ENCODE measurements around the gene SMIM22.

DNA sequence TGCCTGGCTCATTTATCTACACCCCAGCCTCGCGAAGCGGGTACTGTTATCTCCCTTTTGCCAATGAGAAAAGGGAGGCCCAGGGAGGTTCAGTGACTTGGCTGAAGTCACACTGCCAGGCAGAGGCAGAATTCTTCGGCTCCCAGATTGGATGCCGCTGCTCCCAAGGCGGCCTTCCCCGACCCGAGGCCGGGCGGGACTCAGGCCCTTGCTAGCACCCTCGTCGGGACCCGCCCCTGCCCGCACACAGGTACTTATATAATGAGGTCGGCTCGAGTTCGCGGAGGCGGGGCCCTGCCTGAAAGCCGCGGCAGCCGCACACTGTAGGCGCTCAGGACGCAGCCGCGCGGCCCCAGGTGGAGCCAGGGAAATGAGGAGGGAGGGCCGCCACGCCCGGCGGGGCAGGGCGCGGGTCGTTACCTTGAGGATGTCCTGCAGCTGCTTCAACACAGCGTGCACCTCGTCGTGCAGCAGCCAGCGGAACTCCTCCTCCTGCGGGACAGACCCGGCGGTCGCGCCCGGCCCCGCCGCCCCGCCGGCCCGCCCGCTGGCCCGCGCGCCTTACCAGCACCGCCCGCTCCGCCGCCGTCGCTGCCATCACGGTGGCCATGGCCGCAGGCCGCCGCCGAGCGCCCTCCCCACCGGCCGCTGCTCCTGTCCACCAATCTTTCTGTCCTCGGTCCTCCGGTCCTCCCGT, 6.9 kb downstream of the SMIM22 start, which contains the start of gene ROGDI:
- TF ChIP-seq, protein P1, sequence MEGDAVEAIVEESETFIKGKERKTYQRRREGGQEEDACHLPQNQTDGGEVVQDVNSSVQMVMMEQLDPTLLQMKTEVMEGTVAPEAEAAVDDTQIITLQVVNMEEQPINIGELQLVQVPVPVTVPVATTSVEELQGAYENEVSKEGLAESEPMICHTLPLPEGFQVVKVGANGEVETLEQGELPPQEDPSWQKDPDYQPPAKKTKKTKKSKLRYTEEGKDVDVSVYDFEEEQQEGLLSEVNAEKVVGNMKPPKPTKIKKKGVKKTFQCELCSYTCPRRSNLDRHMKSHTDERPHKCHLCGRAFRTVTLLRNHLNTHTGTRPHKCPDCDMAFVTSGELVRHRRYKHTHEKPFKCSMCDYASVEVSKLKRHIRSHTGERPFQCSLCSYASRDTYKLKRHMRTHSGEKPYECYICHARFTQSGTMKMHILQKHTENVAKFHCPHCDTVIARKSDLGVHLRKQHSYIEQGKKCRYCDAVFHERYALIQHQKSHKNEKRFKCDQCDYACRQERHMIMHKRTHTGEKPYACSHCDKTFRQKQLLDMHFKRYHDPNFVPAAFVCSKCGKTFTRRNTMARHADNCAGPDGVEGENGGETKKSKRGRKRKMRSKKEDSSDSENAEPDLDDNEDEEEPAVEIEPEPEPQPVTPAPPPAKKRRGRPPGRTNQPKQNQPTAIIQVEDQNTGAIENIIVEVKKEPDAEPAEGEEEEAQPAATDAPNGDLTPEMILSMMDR (IDR thresholded peaks at IDR 0.05), result no peak
- peak in 2 of 3 donors; percentile 11 to 12 for TF ChIP-seq POLR2AphosphoS5 (IDR thresholded peaks at IDR 0.05)
